Measurements from ENCODE around the gene ARHGEF10L. TPM values are rescaled to one million over a fixed set of nuclear protein-coding genes. Genes with fewer than 3 reads are reported as not detected.

ARHGEF10L gene
- polyA plus RNA-seq, 1 donor (not counting 4 experiments of a cell fraction or from before 2014, with no cell fraction given) = 2.4 TPM

GRCh38 chr1:17621691-17622090 lies 82.2 kb downstream of the ARHGEF10L start:
- no peaks in the 10 kb centered on the region for H4K20me1 ChIP-seq (ENCODE audit: control insufficient read depth, extremely low read depth, insufficient read depth, low read length)
- H3K4me1 ChIP-seq (ENCODE audit: control insufficient read depth, extremely low read depth, insufficient read depth, low read length) = peaks cover 13% of the 10 kb centered on the region
- peaks cover 0 to 1% of the 10 kb centered on the region in 2 experiments for H3K36me3 ChIP-seq (ENCODE audit: control insufficient read depth in 2 of 2, extremely low read depth in 1 of 2, insufficient read depth in 2 of 2, low read length in 2 of 2)
- H3K9ac ChIP-seq (ENCODE audit: control insufficient read depth, extremely low read depth, insufficient read depth, low read length) = no peak overlapping the region
- no peak overlapping the region for H2AFZ ChIP-seq (ENCODE audit: control insufficient read depth, low read length)
- H3K9me1 ChIP-seq (ENCODE audit: control insufficient read depth, extremely low read depth, insufficient read depth, low read length) = peaks cover 4% of the 10 kb centered on the region
- dilution Hi-C loops (cut with MboI; ENCODE audit: extremely low pct_ligation_motif_present, low sequenced_read_pairs) = no loop called here
- H3K9me3 ChIP-seq (ENCODE audit: control insufficient read depth, low read depth, low read length) = no peaks in the 10 kb centered on the region
- DNase-seq (ENCODE audit: low read depth, low spot score) (no peak), FAIRE-seq (no peak)
- no peak overlapping the region for H3K27ac ChIP-seq (ENCODE audit: control insufficient read depth, insufficient read depth, low read length)
- H3K4me3 ChIP-seq (ENCODE audit: control insufficient read depth in 2 of 3, extremely low read depth in 1 of 3, insufficient read depth in 2 of 3, low read depth in 1 of 3, low read length in 3 of 3) = no peak overlapping the region
- no peaks in the 10 kb centered on the region for H3K27me3 ChIP-seq (ENCODE audit: control insufficient read depth, extremely low read depth, insufficient read depth, low read length)
- H3K4me2 ChIP-seq (ENCODE audit: control insufficient read depth, extremely low read depth, insufficient read depth, low read depth, low read length) = no peak overlapping the region
- H3K79me2 ChIP-seq (ENCODE audit: control insufficient read depth, insufficient read depth, low read length) = no peaks in the 10 kb centered on the region
- TF ChIP-seq CTCF (optimal IDR thresholded peaks at IDR 0.05 in 1 of 3, IDR thresholded peaks at IDR 0.05 in 1 of 3, conservative IDR thresholded peaks at IDR 0.05 in 1 of 3; ENCODE audit: extremely low read depth in 1 of 3, insufficient read depth in 2 of 3, low read length in 3 of 3) = no peak
- no peak for TF ChIP-seq EZH2 (IDR thresholded peaks at IDR 0.05; ENCODE audit: low read length)

- no peaks in the 10 kb centered on the region for H4K20me1 ChIP-seq (ENCODE audit: control insufficient read depth, extremely low read depth, insufficient read depth, low read length)
- H3K36me3 ChIP-seq (ENCODE audit: control insufficient read depth in 2 of 2, extremely low read depth in 1 of 2, insufficient read depth in 2 of 2, low read length in 2 of 2) = peaks cover 0 to 1% of the 10 kb centered on the region in 2 experiments
- H3K27me3 ChIP-seq (ENCODE audit: control insufficient read depth, extremely low read depth, insufficient read depth, low read length) = no peaks in the 10 kb centered on the region
- peaks cover 4% of the 10 kb centered on the region for H3K9me1 ChIP-seq (ENCODE audit: control insufficient read depth, extremely low read depth, insufficient read depth, low read length)
- H3K4me3 ChIP-seq (ENCODE audit: control insufficient read depth in 2 of 3, extremely low read depth in 1 of 3, insufficient read depth in 2 of 3, low read depth in 1 of 3, low read length in 3 of 3) = no peak overlapping the region
- TF ChIP-seq CTCF (optimal IDR thresholded peaks at IDR 0.05 in 1 of 3, IDR thresholded peaks at IDR 0.05 in 1 of 3, conservative IDR thresholded peaks at IDR 0.05 in 1 of 3; ENCODE audit: extremely low read depth in 1 of 3, insufficient read depth in 2 of 3, low read length in 3 of 3) (no peak), EZH2 (IDR thresholded peaks at IDR 0.05; ENCODE audit: low read length) (no peak)
- H3K9me3 ChIP-seq (ENCODE audit: control insufficient read depth, low read depth, low read length) = no peaks in the 10 kb centered on the region
- FAIRE-seq (no peak), DNase-seq (ENCODE audit: low read depth, low spot score) (no peak)
- no peak overlapping the region for H2AFZ ChIP-seq (ENCODE audit: control insufficient read depth, low read length)
- H3K4me1 ChIP-seq (ENCODE audit: control insufficient read depth, extremely low read depth, insufficient read depth, low read length) = peaks cover 9% of the 10 kb centered on the region
- no peak overlapping the region for H3K4me2 ChIP-seq (ENCODE audit: control insufficient read depth, extremely low read depth, insufficient read depth, low read depth, low read length)
- dilution Hi-C loops (cut with MboI; ENCODE audit: extremely low pct_ligation_motif_present, low sequenced_read_pairs) = no loop called here
- no peaks in the 10 kb centered on the region for H3K79me2 ChIP-seq (ENCODE audit: control insufficient read depth, insufficient read depth, low read length)
- no peak overlapping the region for H3K9ac ChIP-seq (ENCODE audit: control insufficient read depth, extremely low read depth, insufficient read depth, low read length)
- no peak overlapping the region for H3K27ac ChIP-seq (ENCODE audit: control insufficient read depth, insufficient read depth, low read length)
These were observed 83.3 kb downstream of the ARHGEF10L start for GRCh38 chr1:17622823-17623222.

All from keratinocyte (primary cell).